DND-41 (cell line): ENCODE data around the gene SKIC8.

Experiments
- ATAC-seq: fragments of 200-7000 bp; cut with Tn5 transposase; 3 replicates; pipeline ENCODE4 v1.9.1; 2021; ENCODE audit warnings: low read depth; ENCODE audit not compliant: insufficient read depth
- DNase-seq: peaks from one replicate; pipeline ENCODE4 v3.0.0-alpha.2; 2020
- H2AFZ ChIP-seq: 2 replicates; pipeline ENCODE4 v1.6.0; 2012; ENCODE audit warnings: low read depth, low read length
- H3K27ac ChIP-seq: 2 replicates; pipeline ENCODE4 v1.5.1; 2012; ENCODE audit warnings: low read length, inconsistent platforms
- H3K27me3 ChIP-seq: fragments of 200-600 bp; sonication (generic); 2 replicates; pipeline ENCODE4 v1.6.0; 2012; ENCODE audit warnings: low read length, mild to moderate bottlenecking, inconsistent platforms; ENCODE audit not compliant: insufficient read depth, poor library complexity
- H3K36me3 ChIP-seq: 2 replicates; pipeline ENCODE4 v1.5.1; 2012; ENCODE audit warnings: low read length, inconsistent platforms; ENCODE audit not compliant: insufficient read depth
- H3K4me1 ChIP-seq: 2 replicates; pipeline ENCODE4 v1.5.1; 2012; ENCODE audit warnings: mild to moderate bottlenecking, low read length; ENCODE audit not compliant: insufficient read depth
- H3K4me2 ChIP-seq: 2 replicates; pipeline ENCODE4 v1.6.0; 2012; ENCODE audit warnings: mild to moderate bottlenecking, moderate library complexity, low read length, inconsistent platforms; ENCODE audit not compliant: insufficient read depth
- H3K4me3 ChIP-seq, 2 experiments: fragments of 200-600 bp in 1 of 2; shearing (Covaris generic) in 1 of 2; 2 replicates each; pipeline ENCODE4 v1.5.1; 2012 to 2016; ENCODE audit warnings: inconsistent platforms in 2 of 2, low read length in 2 of 2, mild to moderate bottlenecking in 2 of 2, low read depth in 1 of 2, moderate library complexity in 1 of 2
- H3K79me2 ChIP-seq: 2 replicates; pipeline ENCODE4 v1.6.0; 2012; ENCODE audit warnings: low read length, inconsistent platforms; ENCODE audit not compliant: insufficient read depth
- H3K9ac ChIP-seq: 2 replicates; pipeline ENCODE4 v1.6.0; 2012; ENCODE audit warnings: low read depth, mild to moderate bottlenecking, inconsistent platforms, low read length, moderate library complexity
- H3K9me3 ChIP-seq: 2 replicates; pipeline ENCODE4 v1.5.1; 2012; ENCODE audit warnings: low read length, moderate library complexity, mild to moderate bottlenecking, inconsistent platforms; ENCODE audit not compliant: insufficient read depth, severe bottlenecking
- H4K20me1 ChIP-seq: 2 replicates; pipeline ENCODE4 v1.6.0; 2012; ENCODE audit warnings: low read length; ENCODE audit not compliant: insufficient read depth
- CTCF ChIP-seq: IDR thresholded peaks from 2 replicates; pipeline ENCODE4 v1.5.1; 2012; ENCODE audit warnings: borderline replicate concordance, low read length, moderate library complexity, mild to moderate bottlenecking; ENCODE audit not compliant: poor library complexity, severe bottlenecking; ENCODE audit errors: extremely low read depth
- EZH2 ChIP-seq: IDR thresholded peaks from 3 replicates; pipeline ENCODE4 v1.6.1; 2012; ENCODE audit warnings: borderline replicate concordance, low read depth, mild to moderate bottlenecking, moderate library complexity, low read length, inconsistent platforms; ENCODE audit not compliant: severe bottlenecking

The SKIC8 gene

GRCh38 chr15:78242128-78242527, 57.3 kb downstream of the SKIC8 start:
- H3K36me3 ChIP-seq, result no peaks in the 10 kb centered on the region
- no peaks in the 10 kb centered on the region for H3K9me3 ChIP-seq
- H3K79me2 ChIP-seq, result no peaks in the 10 kb centered on the region
- DNase-seq (peak; percentile 24), ATAC-seq (no peak)
- no peaks in the 10 kb centered on the region for H3K27me3 ChIP-seq
- H3K9ac ChIP-seq, result no peak overlapping the region
- H2AFZ ChIP-seq, result no peak overlapping the region
- no peak for TF ChIP-seq EZH2
- TF ChIP-seq CTCF, result peak; percentile 63
- no peak overlapping the region for H3K4me3 ChIP-seq
- H3K27ac ChIP-seq, result no peak overlapping the region
- no peaks in the 10 kb centered on the region for H3K4me1 ChIP-seq
- H3K4me2 ChIP-seq, result no peak overlapping the region
- no peaks in the 10 kb centered on the region for H4K20me1 ChIP-seq

GRCh38 chr15:78241017-78241416, 58.4 kb downstream of the SKIC8 start:
- Histone ChIP-seq H3K9ac (no peak overlapping the region), H3K4me2 (no peak overlapping the region), H3K36me3 (no peaks in the 10 kb centered on the region), H3K27me3 (no peaks in the 10 kb centered on the region), H4K20me1 (no peaks in the 10 kb centered on the region), H3K9me3 (no peaks in the 10 kb centered on the region), H3K4me3 (no peak overlapping the region), H2AFZ (no peak overlapping the region), H3K79me2 (no peaks in the 10 kb centered on the region), H3K27ac (no peak overlapping the region), H3K4me1 (no peaks in the 10 kb centered on the region)
- TF ChIP-seq CTCF (peak; percentile 82), EZH2 (no peak)
- ATAC-seq, result peak; percentile 99
- peak; percentile 82 for DNase-seq

- no peaks in the 10 kb centered on the region for H3K9me3 ChIP-seq
- TF ChIP-seq CTCF (no peak), EZH2 (no peak)
These were observed 59.6 kb downstream of the SKIC8 start for GRCh38 chr15:78239811-78240210.

GRCh38 chr15:78237146-78237545, 62.3 kb downstream of the SKIC8 start:
- Histone ChIP-seq H3K9me3 (no peaks in the 10 kb centered on the region), H4K20me1 (no peaks in the 10 kb centered on the region), H3K27ac (no peak overlapping the region), H2AFZ (no peak overlapping the region), H3K9ac (no peak overlapping the region), H3K36me3 (no peaks in the 10 kb centered on the region), H3K4me1 (no peaks in the 10 kb centered on the region), H3K4me3 (no peak overlapping the region), H3K27me3 (peaks cover 3% of the 10 kb centered on the region), H3K4me2 (no peak overlapping the region), H3K79me2 (no peaks in the 10 kb centered on the region)
- TF ChIP-seq CTCF, result no peak
- no peak for TF ChIP-seq EZH2
- DNase-seq, result no peak
- ATAC-seq, result no peak

More at GRCh38 chr15:78239811-78240210, 59.6 kb downstream of the SKIC8 start:
- H3K36me3 ChIP-seq, result no peaks in the 10 kb centered on the region
- no peaks in the 10 kb centered on the region for H3K79me2 ChIP-seq
- H3K27me3 ChIP-seq, result peaks cover 3% of the 10 kb centered on the region
- H3K4me2 ChIP-seq, result no peak overlapping the region
- H3K9ac ChIP-seq, result no peak overlapping the region
- no peak overlapping the region for H2AFZ ChIP-seq
- no peak overlapping the region for H3K4me3 ChIP-seq
- no peaks in the 10 kb centered on the region for H4K20me1 ChIP-seq
- DNase-seq, result no peak
- H3K27ac ChIP-seq, result no peak overlapping the region
- no peaks in the 10 kb centered on the region for H3K4me1 ChIP-seq
- no peak for ATAC-seq
